HG02973 (cell line): ENCODE results near the gene AIFM3.
A peak's percentile ranks its signal among the peaks of the same experiment; 100 is the strongest.
"Not testable (repeated sequence)": the region's sequence is repeated elsewhere in the genome, so short reads cannot be mapped to it uniquely, and the experiment has no call there.

Source experiments
- ATAC-seq: cut with Tn5 transposase; IDR thresholded peaks from one replicate; pipeline ENCODE4 v1.9.1; 2021; ENCODE audit warnings: moderate library complexity; ENCODE audit not compliant: unreplicated experiment

Gene AIFM3

DNA sequence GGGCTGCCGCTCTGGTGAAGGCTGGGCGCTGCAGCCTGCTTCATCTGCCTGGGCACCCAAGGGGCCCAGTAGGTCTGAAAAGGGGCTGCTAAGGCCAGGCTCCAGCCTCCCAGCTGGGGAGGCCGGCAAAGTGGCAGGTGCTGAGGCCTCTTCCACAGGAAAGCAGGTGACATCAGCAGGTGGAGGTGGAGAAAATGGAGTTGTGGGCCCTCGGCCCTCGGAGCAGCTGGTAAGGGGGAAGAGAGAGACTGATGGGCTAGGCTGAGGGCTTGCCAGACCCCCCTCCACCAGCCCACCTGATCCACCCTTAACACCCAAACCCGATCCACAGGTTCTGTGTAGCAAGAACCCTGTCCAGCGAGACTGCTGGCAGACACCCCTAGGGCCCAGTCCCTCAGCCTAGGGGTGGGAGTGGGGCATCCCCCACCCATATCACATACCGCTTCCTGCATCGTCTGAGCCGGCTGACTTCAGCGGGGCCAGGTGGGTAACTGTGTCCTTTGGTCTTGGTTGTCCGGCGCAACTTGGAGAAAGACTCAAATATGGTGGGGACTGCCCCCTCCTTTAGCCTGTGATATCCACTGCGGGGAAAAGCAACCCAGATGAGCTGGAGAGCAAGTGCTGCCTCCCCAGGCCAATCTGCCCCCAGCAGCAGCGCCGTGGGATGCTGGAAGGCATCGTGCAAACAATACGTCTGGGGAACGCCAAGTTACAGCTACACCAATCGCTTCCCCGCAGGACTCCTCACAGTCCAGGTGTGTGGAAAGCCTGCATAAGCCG lies 33.3 kb downstream of the AIFM3 start:
- ATAC-seq, result no peak

DNA sequence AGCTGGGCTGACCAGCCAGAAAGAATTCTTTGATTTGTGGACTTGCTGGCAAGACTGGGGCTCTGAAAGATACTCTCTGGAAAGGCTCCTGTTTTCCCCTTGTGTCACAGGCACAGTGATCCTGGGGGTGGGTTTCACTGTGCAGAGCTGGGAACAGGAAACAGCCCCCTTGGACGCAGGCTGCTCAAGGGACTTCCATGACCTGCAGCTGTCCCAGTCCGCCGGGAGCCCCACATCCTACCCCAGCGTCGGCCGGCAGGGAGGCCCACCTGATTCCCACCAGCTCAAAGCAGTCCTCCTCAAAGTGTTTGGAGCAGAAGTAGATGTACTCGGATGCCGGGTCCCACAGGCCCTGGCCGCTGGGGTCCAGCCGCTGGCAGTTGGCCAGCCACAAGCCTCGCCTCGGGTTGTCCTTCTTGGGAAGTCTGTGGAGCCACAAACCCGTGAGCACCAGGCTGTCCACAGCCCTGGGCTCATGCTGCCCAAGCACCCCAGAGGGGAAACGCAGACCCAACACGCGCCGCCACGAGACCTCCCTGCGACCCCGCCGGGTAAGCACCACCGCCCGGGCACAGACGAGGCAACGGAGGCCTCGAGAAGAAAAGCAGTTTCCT lies 34.0 kb downstream of the AIFM3 start:
- no peak for ATAC-seq

DNA sequence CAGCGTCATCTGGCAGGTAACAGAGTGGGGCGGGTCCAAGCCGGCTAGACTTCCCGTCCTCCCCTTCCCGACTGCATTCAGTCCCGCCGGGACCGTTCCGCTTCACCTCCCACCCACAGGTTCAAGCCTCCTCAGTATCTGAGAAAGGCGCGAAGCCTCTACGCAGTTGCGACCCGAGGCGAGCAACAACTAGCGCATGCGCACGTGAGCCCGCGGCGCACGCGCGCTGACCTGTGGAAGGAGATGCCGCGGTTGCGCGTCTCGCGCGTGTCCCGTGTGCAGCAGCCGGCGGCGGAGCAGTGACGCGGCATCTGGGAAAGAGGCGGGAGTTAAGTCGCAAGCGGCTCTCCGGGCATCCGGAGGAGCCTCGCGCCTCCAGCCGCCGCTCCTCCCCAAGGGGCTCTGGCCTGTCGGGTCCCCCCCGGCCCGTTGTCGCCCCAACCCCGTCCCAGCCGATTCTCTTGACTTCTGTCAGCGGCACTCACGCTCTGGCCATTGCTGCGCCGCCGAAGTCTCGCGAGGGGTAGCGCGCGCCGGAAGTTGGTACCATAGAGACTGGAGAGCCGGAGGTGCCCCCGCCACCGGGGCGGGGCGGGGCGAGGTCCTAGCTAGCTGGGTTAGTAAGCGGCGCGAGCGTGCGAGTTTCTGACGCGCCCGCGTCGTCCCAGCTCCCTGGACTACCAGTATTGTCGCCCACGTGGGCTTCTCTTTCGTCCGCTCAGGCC lies 34.7 kb downstream of the AIFM3 start, which contains the start of gene THAP7:
Gene THAP7 (minus strand): TSS at position 518 of the 725 bp plus-strand sequence. CDS start 207 bp downstream, at position 311.
- ATAC-seq, result peak; percentile 70

DNA sequence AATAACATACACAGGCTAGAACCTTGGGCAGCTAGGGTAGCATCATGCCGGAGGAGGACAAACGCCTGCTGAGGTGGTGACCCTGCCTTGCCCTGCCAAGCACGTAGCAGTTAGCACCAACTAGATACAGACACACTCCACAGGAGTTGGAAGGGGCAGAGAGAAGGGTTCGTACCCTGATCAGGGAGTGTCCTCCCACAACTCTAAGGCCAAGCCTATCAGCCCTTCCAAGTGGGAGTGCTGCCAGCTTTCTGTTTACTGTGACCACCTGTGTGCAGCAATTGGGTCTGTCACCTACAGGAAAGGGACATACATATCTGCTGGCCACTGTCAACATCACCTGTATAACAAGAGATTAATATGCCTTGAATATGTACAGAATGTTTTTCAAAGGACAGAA lies 36.7 kb downstream of the AIFM3 start:
- ATAC-seq, result no peak

DNA sequence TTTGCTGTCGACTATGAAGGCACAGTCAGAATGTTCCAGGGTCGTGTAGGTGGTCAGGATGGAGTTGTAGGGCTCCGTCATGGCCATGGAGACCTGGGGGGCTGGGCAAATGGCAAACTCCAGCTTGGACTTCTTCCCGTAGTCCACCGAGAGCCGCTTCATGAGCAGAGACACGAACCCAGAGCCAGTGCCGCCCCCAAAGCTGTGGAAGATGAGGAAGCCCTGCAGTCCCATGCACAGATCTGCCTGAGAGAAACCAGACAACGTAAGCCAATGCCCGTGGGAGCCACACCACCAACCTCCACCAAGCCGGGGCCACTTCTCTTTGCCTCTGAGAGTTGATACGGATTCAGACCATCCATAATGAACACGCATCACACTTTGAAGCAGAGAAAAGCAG lies 42.2 kb downstream of the AIFM3 start:
- not testable (repeated sequence) for ATAC-seq

DNA sequence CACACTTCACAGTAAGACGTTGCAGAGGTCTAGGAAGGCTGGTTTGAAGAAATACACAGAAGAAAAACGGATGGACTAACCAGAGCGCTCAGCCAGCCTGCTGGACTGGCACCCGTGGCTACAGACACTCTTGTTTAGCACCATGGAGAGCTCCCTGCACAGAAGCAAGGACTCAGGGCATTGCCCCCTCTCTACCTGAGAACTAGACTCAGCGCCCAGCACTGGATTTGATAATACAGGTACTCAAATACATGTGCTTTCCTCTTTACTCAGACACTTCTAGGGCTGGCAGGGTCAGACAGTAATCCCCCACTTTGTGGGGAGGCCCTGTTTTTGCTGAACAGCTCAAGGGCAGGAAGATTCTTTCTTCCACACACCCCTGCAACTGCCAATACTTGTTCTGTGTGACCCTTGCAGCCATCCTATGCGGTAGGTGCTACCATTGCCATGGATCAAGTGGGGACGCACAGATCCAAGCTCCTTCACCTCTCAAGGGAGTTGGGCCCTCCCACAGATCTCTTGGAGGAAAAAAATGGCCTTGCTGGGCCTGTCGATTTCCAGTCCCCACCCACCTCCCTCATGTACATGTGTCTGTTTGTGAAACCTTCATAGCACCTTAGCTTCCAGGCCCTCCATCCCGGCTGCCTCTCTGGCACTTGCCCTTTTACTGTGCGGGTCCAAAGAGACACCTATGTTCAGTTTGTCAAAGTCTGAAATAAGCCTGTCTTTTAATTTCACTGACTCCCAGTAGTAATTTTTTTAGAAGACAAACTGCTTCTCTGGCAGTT lies 42.8 kb downstream of the AIFM3 start:
- ATAC-seq, result no peak

DNA sequence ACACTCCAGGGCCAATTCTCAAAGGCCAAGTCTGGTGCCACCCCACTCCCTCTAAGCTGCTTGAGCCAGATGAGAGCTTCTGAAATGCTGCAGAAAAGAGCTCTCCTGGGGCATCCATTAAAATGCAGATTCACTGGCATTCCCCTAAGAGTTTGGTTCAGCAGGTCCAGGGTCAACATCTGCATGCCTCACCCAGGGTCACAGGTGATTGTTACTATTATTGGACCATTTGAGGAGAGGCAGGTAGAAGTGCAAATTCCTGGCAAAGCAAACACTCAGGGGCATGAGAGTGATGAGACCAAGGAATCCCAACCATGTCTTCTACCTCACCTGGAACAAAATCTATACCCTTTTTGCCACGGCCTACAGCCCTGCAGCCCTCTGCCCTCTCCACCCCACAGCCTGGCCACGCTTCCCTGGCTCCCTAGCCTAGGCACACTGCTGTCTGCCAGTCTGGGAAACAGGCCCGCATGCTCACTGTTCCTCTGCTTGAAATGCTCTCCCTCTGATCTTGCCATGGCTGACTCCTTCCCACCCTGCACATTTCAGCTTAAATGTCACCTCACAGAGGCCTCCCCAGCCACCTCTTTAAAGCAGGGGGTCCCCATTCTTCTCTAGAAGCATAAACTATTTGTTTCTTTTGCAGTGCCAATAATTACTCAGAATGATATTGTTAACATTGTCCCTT lies 43.5 kb downstream of the AIFM3 start:
- no peak for ATAC-seq

DNA sequence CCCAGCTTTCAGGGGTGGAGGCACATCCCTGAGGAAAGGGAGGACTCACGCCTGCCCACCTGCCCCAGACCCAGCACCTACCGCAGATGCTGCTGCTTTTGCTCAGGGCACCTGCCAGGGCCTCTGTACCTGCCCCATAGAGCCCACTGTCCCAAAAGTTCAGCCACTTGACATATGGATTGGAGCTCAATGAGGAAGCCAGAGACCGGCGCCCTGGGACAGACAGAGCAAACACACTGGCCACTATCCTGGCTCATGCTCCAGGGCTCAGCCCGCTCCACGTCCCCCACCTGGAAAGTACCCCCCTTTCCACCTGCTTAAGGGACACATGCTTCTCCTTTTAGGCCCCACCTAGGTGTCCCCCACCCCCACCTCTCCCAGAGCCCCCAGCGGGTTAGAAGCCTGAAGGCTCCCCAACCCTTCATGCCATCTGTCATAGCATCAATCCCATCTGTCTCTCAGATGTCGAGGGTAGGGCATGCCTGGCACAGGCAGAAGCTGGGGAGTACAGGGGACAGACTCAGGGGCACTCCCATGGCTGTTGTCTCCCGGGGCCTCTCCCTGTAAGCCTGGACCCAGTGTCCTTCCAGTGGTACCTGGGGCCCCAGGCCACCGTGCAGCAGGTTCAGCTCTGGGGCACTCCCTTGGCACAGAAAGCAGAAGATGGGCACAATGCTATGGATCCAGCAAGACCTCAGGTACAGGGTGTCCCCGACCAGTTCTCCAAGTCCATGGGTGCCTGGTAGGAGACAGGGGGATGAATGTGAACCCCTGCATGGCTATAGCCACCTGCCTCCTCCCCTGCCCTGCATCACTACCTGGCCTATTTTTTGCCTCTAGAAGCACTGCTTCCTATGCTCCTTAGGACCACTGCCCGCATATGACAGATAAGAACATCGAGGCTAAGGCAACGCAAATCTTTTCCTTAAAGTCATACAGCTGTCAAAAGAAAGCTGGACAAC lies 45.7 kb downstream of the AIFM3 start:
- ATAC-seq, result no peak

DNA sequence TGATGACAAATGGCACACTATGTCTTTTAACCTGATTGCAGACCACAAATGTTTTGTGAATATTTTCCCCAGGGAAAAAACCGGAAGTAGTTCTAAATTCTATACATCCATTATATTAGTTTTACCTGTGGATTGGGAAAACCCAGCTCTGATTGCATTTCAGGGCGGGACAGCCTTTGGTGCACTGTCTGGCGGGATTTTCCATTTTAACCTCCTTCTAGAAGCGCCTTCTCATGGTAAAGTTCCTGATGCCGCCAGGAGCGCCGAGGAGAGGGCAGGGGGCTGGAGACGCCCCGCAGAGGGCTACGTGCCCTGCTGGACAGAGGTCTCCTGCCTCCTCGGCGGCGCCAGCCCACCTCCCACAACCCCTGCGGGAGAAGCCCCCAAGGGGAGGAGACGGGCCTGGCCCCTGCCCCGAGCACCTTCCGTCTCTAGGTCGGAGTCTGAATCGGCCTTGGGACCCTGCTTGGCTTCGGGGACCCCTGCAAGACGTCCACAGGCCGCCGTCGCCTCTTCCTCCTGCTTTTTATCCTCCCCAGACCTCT lies 46.7 kb downstream of the AIFM3 start:
- peak; percentile 12 for ATAC-seq

DNA sequence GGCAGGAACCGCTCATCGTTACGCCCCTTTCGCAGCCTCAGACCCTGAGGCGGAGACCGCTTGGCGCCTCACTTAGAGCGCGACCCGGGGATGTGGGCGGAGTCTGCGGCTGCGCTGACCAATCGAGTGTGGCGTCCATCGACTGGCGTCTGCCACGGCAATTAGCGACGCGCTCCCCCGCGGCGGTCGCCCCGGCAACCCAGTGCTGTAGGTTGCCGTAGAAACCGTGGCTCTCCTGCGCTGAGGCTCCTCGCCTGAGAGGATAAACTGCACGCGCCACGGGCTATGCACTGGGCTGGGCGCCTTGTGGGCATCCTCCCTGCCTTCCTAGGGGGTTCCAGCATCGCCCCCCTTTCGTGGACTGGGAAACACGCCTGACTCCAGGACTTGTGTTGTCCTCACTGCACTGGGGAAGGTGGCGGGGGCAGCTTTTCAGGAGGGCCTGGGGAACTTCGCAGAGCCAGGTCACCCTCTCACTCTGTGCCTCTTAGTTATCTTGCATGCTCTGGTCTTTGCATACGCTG lies 47.2 kb downstream of the AIFM3 start:
- peak; percentile 85 for ATAC-seq

DNA sequence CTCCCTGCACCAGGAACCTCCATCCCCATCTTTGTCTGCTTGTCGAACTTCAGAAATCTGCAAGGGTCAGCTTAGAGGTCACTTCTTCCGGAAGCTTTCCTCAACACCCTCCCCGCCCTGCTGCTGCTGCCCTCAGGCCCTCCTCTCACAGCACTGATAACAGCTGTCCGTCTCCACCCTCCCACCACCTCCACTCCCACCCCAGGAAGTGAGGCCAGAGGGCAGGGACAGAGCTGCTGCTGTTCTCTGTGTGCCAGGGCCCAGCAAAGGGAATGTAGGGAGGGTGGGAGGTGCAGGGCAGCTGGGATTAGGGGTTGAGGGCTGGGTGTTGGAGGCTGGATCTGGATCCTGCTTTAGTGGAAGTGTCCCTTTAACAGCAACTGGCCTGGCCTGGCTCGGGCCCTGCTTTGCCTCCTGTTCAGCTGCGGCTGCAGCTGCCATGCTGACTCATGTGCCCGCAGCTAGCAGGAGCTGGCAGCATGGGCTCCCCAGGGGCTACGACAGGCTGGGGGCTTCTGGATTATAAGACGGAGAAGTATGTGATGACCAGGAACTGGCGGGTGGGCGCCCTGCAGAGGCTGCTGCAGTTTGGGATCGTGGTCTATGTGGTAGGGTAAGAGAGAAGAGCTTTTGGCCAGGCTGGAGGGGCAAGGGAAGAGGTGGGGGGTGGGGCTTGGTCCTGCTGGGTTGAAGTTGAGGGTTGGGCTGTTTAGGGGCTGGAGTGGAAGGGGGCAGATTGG lies 47.8 kb downstream of the AIFM3 start, which contains the start of gene P2RX6:
Gene P2RX6 (plus strand): TSS at position 440 of the 740 bp plus-strand sequence. CDS start 10 bp downstream, at position 450.
- no peak for ATAC-seq

DNA sequence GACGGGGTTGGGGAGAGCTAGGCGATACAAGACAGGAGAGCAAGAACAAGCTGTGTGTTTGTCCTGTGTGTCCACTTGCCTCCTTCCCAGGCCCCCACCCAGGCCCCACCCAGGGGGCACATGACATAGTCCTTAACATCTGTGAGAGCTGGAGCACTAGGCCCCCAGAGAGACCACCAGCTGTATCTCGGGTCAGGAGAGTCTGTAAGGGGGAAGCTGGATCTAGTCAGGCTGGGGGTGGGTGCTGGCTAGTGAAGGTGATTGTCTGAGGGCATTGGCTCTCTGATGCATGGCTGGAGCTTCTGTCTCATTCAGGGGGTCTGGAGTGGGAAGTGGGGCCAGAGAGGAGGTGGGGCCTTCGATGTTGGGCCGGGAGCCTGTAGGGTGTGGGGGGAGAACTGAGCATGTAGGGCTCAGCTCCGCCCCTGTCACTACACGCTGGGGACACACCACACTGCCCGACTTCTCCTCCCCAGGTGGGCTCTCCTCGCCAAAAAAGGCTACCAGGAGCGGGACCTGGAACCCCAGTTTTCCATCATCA lies 48.5 kb downstream of the AIFM3 start:
- ATAC-seq, result no peak

DNA sequence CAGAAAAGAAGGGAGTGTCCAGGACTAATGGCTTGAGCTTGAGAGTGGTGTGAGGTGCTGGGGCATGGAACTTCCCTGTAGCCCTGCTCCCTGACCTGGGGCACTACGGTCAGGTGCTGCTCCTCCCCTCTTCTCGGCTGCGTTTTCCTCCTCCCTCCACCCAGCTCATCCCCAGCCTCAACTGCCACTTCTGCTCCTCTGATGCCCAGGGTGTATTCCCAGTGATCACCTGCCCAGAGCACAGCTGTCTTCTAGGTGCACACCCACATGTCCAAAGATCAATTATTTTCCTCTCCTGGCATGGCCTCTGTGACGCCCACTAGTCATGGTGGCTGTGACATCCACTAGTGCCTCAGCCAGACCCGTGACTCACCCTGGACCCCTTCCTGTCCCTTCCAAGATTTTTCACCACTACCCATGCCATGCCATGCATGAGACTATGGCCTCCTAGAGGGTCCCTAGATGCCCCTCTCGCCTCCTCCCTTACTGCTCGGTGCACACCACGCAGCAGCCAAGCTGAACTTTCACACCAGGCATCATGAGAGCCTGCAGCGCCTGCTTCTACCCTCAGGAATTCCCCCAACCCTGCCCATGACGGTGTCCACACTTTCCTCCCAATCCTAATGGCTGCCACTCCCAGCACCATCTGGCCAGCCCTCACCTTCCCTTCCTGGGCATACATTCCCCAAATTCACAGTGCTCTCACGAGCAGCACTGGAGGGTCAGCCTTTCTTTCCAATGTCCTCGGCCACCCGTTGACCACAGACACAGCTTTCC lies 49.8 kb downstream of the AIFM3 start:
- no peak for ATAC-seq

DNA sequence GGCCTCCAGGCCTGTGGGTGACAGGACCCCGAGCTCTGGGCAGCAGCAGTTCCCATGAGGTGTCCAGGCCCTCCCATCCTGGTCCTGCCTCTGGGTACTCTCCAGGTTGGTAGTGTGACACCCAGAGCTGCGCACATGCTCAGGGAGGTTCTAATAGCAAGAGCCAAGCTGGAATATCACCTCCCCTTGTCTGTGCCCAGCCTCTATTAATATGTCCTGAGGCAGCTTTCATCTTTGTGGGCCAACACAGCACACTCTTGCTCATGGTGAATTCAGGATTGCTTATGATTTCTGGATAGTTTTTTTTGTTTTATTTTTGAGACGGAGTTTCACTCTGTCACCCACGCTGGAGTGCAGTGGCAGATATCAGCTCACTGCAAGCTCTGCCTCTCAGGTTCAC lies 51.3 kb downstream of the AIFM3 start:
- no peak for ATAC-seq

DNA sequence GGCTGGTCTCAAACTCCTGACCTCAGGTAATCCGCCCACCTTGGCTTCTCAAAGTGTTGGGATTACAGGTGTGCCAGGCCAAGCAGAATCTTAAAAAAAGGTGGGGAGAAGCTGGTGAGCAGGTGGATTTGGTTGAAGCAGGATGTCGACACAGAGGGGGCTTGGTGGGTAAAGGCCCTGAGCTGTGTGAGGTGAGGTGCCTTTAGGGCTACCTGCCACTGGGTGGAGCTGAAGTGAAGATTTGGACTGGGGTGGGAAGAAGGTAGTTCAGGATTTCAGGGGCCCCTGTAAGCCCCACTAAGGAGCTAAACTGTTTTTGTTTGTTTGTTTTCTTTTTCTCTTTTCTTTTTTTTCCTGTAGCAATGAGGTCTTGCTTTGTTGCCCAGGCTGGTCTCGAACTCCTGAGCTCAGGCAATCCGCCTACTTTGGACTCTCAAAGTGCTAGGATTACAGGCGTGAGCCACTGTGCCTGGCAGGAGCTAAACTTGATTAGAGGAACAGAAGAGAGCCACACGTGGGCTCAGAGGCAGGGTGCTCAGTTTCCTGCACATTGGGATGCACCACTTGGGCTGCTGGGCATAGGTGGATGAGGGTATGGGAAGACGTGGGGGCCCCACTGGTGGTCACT lies 53.9 kb downstream of the AIFM3 start:
- no peak for ATAC-seq

DNA sequence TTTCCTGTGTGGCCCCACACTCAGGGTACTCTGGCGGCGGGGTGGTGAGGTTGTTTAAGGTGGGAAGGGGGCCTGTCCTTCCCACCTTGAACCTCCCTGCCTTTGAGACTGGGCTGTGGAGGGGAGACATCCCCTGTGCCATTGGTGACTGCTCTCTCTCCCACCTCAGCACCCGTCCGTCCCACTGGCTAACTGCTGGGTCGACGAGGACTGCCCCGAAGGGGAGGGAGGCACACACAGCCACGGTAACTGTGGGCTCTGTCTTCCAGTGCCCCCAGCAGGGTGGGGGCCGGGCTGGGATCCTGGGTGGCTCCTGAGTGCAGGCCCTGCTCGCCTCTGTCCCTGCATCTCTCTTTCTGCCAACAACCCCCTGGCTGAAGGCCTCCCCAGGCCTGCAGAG lies 55.5 kb downstream of the AIFM3 start:
- no peak for ATAC-seq
